NCI-H1092 treated with DMSO at 0.1 percent for 48 hours (cell line): Measurements from ENCODE around the gene TMCC2.

Experiments
- DNase-seq: peaks from one replicate; lab custom pipeline; 2025; lab: John Stamatoyannopoulos, UW

Gene TMCC2

GRCh38 chr1:205303247-205303888 is 75.6 kb downstream of the TMCC2 start:
- DNase-seq: no peak

DNA sequence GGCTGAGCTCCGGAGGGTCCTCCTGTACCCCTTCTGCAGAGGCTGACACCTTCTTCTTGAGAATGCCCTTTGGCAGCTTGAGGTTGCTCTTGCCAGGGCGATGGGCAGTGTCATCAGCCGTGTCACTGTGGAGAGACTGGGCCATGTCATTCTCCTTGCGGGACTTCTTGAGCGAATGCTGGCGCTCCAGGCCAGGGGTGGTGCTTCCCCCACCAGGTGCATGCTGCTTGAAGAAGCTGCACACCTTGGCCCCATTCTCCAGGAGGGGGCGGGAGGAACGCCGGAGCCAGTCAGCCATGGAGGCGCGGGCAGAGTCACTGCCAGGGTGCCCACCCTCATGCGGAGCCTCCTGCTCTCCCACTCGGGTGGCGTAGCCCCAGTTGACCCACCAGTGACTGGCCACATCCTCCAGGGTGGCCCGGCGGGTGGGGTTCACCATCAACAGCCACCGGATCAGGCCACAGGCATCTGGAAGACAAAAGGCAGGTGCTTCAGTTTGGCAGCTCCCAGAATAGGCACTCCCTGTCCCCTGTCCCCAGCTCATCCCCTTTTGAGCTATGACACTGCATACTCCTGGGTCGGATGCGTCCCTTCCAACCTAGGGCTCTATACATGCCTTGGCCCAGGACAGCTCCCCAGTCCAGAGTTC is 76.4 kb downstream of the TMCC2 start:
- DNase-seq: no peak

GRCh38 chr1:205304695-205305070 is 76.9 kb downstream of the TMCC2 start:
- no peak for DNase-seq

GRCh38 chr1:205306929-205307566 is 79.3 kb downstream of the TMCC2 start:
- no peak for DNase-seq

DNA sequence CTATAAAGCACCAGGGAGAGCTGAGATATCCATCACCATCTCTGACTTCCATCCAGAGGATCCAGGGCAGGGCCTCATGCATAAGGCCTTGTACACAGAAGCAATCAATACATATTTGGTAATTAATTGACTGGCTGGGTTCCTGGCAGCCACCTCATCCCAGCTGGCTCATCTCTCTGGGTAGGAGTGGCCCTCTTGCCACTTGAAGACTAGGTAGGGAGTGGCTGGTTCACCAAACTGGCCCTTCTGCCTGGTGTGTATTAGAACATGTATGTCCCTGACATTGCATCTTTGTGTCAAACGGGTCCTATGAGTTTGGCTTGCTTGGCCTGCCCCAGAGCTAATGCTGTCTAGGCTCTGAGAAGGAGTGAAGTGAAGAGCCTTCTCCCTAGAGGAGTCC is 82.0 kb downstream of the TMCC2 start:
- no peak for DNase-seq

- no peak for DNase-seq
Observed at GRCh38 chr1:205310976-205311704, 83.4 kb downstream of the TMCC2 start.

DNA sequence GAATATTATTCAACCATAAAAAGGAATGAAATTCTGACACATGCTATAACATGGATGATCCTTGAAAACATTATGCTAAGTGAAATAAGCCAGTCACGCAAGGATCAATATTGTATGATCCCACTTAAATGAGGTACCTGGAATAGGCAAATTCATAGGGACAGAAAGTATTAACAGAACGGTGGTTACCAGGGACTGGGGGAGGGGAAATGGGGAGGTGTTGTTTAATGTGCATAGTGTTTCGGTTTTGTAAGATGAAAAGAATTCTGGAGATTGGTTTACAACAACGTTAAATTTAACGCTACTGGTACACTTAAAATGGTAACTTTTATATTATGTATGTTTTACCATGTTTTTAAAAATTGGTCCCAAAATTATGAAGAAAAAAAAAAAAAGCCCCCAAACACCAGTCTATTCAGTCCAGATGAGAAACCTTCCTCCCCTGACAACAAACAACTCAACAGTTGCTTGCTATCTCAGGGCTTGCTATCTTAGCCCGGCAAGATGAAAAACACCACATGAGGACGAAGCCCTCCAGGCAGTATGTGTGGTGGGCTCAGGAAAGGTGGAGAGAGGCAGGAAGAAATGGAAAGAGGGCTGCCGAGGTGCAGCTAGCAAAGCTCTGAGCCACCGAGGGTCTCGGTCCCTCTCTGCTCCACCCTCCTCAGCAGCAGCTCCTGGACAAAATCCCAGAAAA is 85.3 kb downstream of the TMCC2 start:
- DNase-seq: no peak

DNA sequence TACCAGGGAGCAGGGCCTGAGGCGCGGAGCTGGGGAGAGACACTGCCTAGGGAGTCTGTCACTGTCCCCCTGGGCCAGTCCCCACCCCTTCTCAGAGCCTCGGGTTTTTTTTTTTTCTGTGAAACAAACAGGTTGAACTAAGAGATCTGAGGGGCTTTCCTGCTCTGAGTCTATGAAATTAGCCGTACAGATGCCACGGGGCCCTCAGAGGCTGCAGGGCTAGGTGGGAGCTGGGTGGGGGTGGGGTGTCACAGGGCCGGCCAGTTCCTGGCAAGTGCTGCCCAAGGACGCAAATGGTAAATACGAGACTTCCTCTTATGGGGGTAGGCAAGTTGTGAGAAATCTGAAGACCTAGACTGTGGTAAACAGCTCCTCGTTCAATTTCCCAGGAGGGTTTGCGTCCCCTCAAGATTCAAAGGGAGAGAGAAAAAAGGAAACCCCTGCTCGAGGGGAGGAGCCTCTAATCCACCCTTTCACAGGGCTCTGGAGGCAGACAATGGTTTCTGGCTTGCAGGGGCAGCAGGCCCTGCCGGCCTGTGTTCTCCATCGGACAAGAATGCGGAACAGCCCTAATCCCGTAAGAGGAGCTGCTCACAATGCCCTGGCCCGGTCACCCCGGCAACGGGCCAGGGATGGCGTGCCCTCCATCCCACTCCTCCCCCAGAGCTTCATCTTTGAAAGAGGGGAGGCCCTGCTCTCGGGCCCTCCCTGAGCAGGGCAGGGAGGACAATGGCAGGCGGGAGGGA is 86.0 kb downstream of the TMCC2 start:
- DNase-seq: peak; percentile 83

GRCh38 chr1:205315008-205315618 is 87.4 kb downstream of the TMCC2 start:
- DNase-seq: peak; percentile 54

DNA sequence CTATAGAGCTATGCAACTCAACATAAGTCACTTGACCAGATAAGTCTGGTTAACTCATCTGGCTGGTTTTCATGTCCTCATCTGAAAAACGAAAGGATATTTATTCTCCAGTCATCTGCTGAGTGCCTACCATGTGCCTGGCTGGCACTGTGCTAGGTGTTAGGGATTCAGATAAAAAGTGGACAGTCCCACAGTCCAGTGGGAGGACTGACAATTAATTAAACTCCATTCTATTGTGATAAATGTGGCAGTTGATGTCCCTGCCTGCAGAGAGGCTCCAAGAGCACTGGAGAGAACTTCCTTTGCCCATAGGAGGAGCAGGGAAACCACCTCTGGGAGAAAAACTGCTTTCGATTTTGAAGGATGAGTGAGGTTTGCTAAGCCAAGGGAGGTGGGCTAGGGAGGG is 88.4 kb downstream of the TMCC2 start:
- peak; percentile 53 for DNase-seq

- DNase-seq: peak; percentile 99
Observed at GRCh38 chr1:205317311-205317917, 89.7 kb downstream of the TMCC2 start.

DNA sequence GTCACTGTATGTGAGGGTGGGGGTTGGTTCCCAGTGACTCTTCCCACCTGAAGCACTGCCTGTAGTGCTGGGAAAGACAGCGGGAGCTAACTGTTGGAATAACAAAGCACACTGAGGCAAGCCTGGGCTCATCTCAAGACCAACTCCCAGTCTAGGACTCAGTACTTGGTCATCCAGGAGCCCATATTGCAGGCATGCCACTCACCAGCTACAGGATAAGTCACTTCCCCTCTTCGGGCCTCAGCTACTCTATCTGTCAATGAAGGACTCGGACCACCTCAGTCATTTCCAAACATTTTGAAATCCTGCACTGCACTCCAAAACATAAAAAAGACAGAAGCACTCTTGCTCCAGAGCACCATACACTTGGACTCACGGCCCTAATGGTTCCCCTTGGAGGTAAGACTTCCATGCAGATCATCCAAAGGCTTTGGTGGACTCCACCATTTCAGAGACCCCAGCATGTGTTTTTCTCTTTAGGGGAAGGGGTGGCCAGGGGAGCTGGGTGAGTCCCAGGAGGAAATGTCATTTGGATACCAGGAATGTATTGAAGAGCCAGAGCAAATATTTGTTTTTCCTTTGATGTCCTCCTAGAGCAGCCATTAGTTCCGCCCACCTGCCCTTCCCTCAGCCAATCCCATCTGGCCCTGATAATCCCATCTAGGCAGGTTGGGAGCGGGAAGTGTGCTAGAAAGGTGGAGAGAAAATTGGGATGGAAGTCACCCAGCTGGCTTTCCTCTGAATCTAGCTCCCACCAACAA is 90.7 kb downstream of the TMCC2 start:
- peak; percentile 99 for DNase-seq

- peak; percentile 99 for DNase-seq
Observed at GRCh38 chr1:205319081-205320018, 91.6 kb downstream of the TMCC2 start.

DNA sequence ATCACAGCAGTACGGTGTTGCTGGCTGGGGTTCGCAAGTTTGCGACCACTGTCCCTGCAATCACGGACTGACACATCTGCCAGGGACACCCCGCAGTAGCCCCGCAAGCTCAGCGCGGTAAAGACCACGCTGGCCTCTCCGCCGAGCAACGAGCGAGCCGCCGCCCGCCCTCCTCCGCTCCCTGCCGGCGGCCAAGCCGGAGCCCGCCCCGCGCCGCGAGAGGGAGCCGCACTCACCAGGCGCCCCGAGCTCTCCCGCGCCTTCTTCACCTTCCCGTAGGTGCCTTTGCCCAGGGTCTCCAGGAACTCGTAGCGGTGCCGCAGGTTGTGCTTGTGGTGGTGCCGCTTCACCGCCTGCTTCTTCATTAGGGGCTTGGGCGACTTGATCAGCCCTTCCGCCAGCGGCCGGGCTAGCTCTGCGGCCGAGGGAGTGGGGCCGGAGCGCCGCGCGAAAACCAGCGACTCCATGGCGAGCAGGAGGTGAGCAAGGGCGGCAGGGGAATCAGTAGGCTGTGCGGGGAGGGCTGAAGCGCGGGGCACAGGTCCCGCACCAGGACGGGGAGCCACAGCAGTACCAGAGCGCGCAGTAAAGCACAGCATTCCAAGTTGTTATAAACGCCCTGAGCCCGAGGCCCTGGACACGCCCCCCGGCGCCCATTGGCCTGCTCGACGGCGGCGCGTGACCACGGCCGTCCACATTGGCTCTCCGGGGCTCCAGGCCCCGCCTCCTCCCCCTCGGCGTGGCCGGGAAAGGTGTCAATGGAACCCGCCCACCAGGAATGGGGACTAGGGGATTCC is 93.6 kb downstream of the TMCC2 start, which contains the start of gene NUAK2:
TSS of gene NUAK2 (minus strand) at position 584 of the 797 bp plus-strand sequence. CDS start at position 467, 117 bp downstream.
- DNase-seq: peak; percentile 97

DNA sequence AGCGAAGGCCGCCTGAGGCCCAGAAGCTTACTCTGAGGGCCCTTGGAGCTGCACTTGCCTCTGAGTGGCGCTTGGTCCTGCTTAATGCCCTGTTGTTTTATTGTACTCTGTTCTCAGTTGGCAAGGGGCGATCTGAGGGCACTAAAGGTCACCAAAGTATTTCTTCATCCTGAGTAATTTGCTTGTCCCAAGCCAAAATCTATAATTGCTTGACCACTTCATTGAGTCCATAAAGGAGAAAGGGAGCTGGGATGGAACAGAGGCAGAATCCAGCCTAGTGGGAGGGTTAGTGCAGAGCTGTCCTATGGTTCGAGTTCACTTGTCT is 94.2 kb downstream of the TMCC2 start:
- DNase-seq: no peak
